Cortex of kidney (tissue), 1 donor: ENCODE measurements around the gene RPTOR.

ENCODE experiments used
- DNase-seq: peaks from one replicate; lab custom pipeline; 2025; lab: John Stamatoyannopoulos, UW

Gene RPTOR

GRCh38 chr17:80878876-80879722 lies 334.5 kb downstream of the RPTOR start:
- no peak for DNase-seq

- DNase-seq: no peak
Measured at GRCh38 chr17:80879723-80880647, 335.3 kb downstream of the RPTOR start.

GRCh38 chr17:80880648-80880985 lies 336.0 kb downstream of the RPTOR start:
- no peak for DNase-seq

GRCh38 chr17:80881306-80881705 lies 336.7 kb downstream of the RPTOR start:
- DNase-seq: no peak

- no peak for DNase-seq
Measured at GRCh38 chr17:80882323-80882722, 337.7 kb downstream of the RPTOR start.

- no peak for DNase-seq
Measured at GRCh38 chr17:80882926-80883685, 338.5 kb downstream of the RPTOR start.

GRCh38 chr17:80883831-80884735 lies 339.4 kb downstream of the RPTOR start:
- no peak for DNase-seq

- no peak for DNase-seq
Measured at GRCh38 chr17:80884811-80885210, 340.2 kb downstream of the RPTOR start.

- no peak for DNase-seq
Measured at GRCh38 chr17:80885947-80886582, 341.4 kb downstream of the RPTOR start.

GRCh38 chr17:80886641-80887573 lies 342.3 kb downstream of the RPTOR start:
- DNase-seq: no peak

GRCh38 chr17:80887639-80888175 lies 343.1 kb downstream of the RPTOR start:
- DNase-seq: no peak

- no peak for DNase-seq
Measured at GRCh38 chr17:80888276-80889160, 343.9 kb downstream of the RPTOR start.

GRCh38 chr17:80889231-80890195 lies 344.9 kb downstream of the RPTOR start:
- no peak for DNase-seq

- no peak for DNase-seq
Measured at GRCh38 chr17:80890196-80890920, 345.7 kb downstream of the RPTOR start.

- DNase-seq: no peak
Measured at GRCh38 chr17:80890921-80891396, 346.3 kb downstream of the RPTOR start.

- DNase-seq: no peak
Measured at GRCh38 chr17:80891397-80892018, 346.9 kb downstream of the RPTOR start.
